ENCODE measurements around the gene PLIN4. TPM values are rescaled to one million over a fixed set of nuclear protein-coding genes. Genes with fewer than 3 reads are reported as not detected.

The PLIN4 gene
- total RNA-seq, 1 donor from 2014 or later: 69.5 TPM

GRCh38 chr19:4506449-4507149, 11.7 kb downstream of the PLIN4 start:
- Histone ChIP-seq H3K9me3 (no peaks in the 10 kb centered on the region), H3K36me3 (peaks cover 0 to 20% of the 10 kb centered on the region in 2 donors), H3K4me1 (no peaks in the 10 kb centered on the region), H3K4me3 (no peak overlapping the region), H3K27ac (no peak overlapping the region), H3K27me3 (no peaks in the 10 kb centered on the region)
- intact Hi-C loops (cut with DNase I): no loop called here
- no peak for DNase-seq (ENCODE audit: extremely low spot score in 2 of 2)
- TF ChIP-seq POLR2AphosphoS5 (IDR thresholded peaks at IDR 0.05; ENCODE audit: insufficient read depth in 1 of 2, low read depth in 1 of 2) (no peak), POLR2A (IDR thresholded peaks at IDR 0.05) (no peak), CTCF (IDR thresholded peaks at IDR 0.05) (no peak)

- intact Hi-C loops (cut with DNase I): no loop called here
Measured at GRCh38 chr19:4505570-4506448, 12.5 kb downstream of the PLIN4 start.

DNA sequence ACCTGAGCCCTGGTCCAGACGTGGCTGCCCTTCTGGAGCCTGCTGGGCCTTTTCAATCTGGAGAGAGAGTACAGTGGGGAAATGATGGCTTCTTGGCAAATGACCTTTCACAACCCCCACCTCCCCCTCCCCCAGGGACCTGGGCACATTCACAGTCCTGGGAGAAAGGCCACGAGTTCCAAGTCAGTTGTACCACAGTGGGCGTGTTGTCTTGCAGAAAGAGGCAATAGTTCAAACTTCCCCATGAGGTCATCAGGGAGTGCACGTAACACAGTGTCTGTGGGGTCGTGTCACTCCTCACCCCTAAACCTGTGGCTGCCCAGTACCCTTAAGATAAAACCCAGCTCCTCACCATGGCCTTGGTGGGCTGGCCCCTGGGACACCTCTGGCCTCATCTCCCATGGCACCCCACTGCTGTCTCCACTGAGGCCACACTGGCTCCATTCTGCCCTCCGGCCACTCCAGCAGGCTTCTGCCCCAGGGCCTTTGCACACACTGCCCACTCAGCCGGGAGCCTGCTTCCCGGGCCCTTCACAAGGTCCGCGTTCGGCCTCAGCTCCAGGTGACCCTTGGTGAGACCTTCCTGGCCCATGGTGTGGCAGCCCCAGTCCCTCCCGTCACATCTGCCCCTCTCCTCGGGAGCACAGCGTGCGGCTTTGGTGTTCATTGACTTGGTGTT, 13.3 kb downstream of the PLIN4 start:
- peaks cover 0 to 22% of the 10 kb centered on the region in 2 donors for H3K36me3 ChIP-seq
- no peaks in the 10 kb centered on the region for H3K27me3 ChIP-seq
- no peak overlapping the region for H3K27ac ChIP-seq
- no peaks in the 10 kb centered on the region for H3K4me1 ChIP-seq
- intact Hi-C loops (cut with DNase I): no loop called here
- H3K9me3 ChIP-seq: no peaks in the 10 kb centered on the region
- TF ChIP-seq POLR2AphosphoS5 (IDR thresholded peaks at IDR 0.05; ENCODE audit: insufficient read depth in 1 of 2, low read depth in 1 of 2) (no peak), CTCF (IDR thresholded peaks at IDR 0.05) (no peak), POLR2A (IDR thresholded peaks at IDR 0.05) (no peak)
- no peak for DNase-seq (ENCODE audit: extremely low spot score in 2 of 2)
- H3K4me3 ChIP-seq: no peak overlapping the region

More at GRCh38 chr19:4505570-4506448, 12.5 kb downstream of the PLIN4 start:
- H3K4me1 ChIP-seq: no peaks in the 10 kb centered on the region
- no peaks in the 10 kb centered on the region for H3K9me3 ChIP-seq
- H3K36me3 ChIP-seq: peaks cover 0 to 22% of the 10 kb centered on the region in 2 donors
- no peaks in the 10 kb centered on the region for H3K27me3 ChIP-seq
- no peak overlapping the region for H3K4me3 ChIP-seq
- no peak for TF ChIP-seq CTCF (IDR thresholded peaks at IDR 0.05)
- TF ChIP-seq POLR2A (IDR thresholded peaks at IDR 0.05): no peak
- no peak for TF ChIP-seq POLR2AphosphoS5 (IDR thresholded peaks at IDR 0.05; ENCODE audit: insufficient read depth in 1 of 2, low read depth in 1 of 2)
- DNase-seq (ENCODE audit: extremely low spot score in 2 of 2): no peak
- H3K27ac ChIP-seq: no peak overlapping the region

- H3K36me3 ChIP-seq: peaks cover 0 to 22% of the 10 kb centered on the region in 2 donors
- TF ChIP-seq POLR2AphosphoS5 (IDR thresholded peaks at IDR 0.05; ENCODE audit: insufficient read depth in 1 of 2, low read depth in 1 of 2): no peak
- no peak for TF ChIP-seq CTCF (IDR thresholded peaks at IDR 0.05)
- TF ChIP-seq POLR2A (IDR thresholded peaks at IDR 0.05): no peak
- no peaks in the 10 kb centered on the region for H3K4me1 ChIP-seq
- intact Hi-C loops (cut with DNase I): no loop called here
- H3K4me3 ChIP-seq: no peak overlapping the region
- no peaks in the 10 kb centered on the region for H3K9me3 ChIP-seq
- no peak overlapping the region for H3K27ac ChIP-seq
- H3K27me3 ChIP-seq: no peaks in the 10 kb centered on the region
- DNase-seq (ENCODE audit: extremely low spot score in 2 of 2): no peak
Measured at GRCh38 chr19:4504297-4504701, 14.0 kb downstream of the PLIN4 start.

Measured in vagina (tissue), 2 donors.